HFF-Myc (cell line): ENCODE measurements around the gene FLT3.

ENCODE experiments used
- DNase-seq: peaks from one replicate; pipeline ENCODE4 v3.0.0-alpha.2; 2011; ENCODE audit warnings: low read depth; ENCODE audit errors: extremely low read depth
- H3K4me3 ChIP-seq: replicated peaks from 2 replicates; pipeline ENCODE4 v1.5.1; 2011; ENCODE audit warnings: low read depth, mild to moderate bottlenecking, control low read depth, low read length
- CTCF ChIP-seq: IDR thresholded peaks from 2 replicates; pipeline ENCODE4 v1.5.1; 2012; ENCODE audit warnings: mild to moderate bottlenecking, low read depth, low read length, control low read depth; ENCODE audit errors: missing control alignments

FLT3 gene

GRCh38 chr13:27969866-27970229 lies 130.5 kb downstream of the FLT3 start:
- DNase-seq: no peak
- H3K4me3 ChIP-seq: no peak overlapping the region
- TF ChIP-seq CTCF: no peak

- H3K4me3 ChIP-seq: no peak within 1 kb of the TSS
- no peak for DNase-seq
- TF ChIP-seq CTCF: no peak
Measured at GRCh38 chr13:27969082-27969865, 131.1 kb downstream of the FLT3 start, which contains the start of gene CDX2. Gene CDX2, minus strand, starts transcription at chr13:27969315. Its CDS starts 309 bp downstream, at chr13:27969006.

GRCh38 chr13:27968316-27969081 lies 131.9 kb downstream of the FLT3 start:
- no peak overlapping the region for H3K4me3 ChIP-seq
- TF ChIP-seq CTCF: no peak
- DNase-seq: no peak

GRCh38 chr13:27967736-27968315 lies 132.6 kb downstream of the FLT3 start:
- H3K4me3 ChIP-seq: no peak overlapping the region
- no peak for TF ChIP-seq CTCF
- DNase-seq: no peak

- TF ChIP-seq CTCF: no peak
- DNase-seq: no peak
- H3K4me3 ChIP-seq: no peak overlapping the region
Measured at GRCh38 chr13:27967203-27967735, 133.1 kb downstream of the FLT3 start.

GRCh38 chr13:27966641-27967202 lies 133.7 kb downstream of the FLT3 start:
- TF ChIP-seq CTCF: no peak
- no peak overlapping the region for H3K4me3 ChIP-seq

More at GRCh38 chr13:27966641-27967202, 133.7 kb downstream of the FLT3 start:
- no peak for DNase-seq
